NB4 (cell line): ENCODE data around the gene NXNL1.

Source experiments
- MYC ChIP-seq: IDR thresholded peaks from 2 replicates; pipeline ENCODE4 v1.6.1; 2011; ENCODE audit warnings: low read depth, low read length
- POLR2A ChIP-seq: IDR thresholded peaks from 2 replicates; pipeline ENCODE4 v1.6.1; 2011; ENCODE audit warnings: mild to moderate bottlenecking; ENCODE audit not compliant: insufficient read length; ENCODE audit errors: extremely low read depth
- TF ChIP-seq, protein P1 (sequence below): IDR thresholded peaks from one replicate; pipeline ENCODE4 v1.5.1; 2012; ENCODE audit warnings: low read depth, low read length
- TF ChIP-seq, protein P2 (sequence below): IDR thresholded peaks from 2 replicates; pipeline ENCODE4 v1.6.1; 2011; ENCODE audit warnings: low read depth, low read length

GRCh38 chr19:17447704-17448130 lies 13.0 kb downstream of the NXNL1 start:
- TF ChIP-seq, protein P1, sequence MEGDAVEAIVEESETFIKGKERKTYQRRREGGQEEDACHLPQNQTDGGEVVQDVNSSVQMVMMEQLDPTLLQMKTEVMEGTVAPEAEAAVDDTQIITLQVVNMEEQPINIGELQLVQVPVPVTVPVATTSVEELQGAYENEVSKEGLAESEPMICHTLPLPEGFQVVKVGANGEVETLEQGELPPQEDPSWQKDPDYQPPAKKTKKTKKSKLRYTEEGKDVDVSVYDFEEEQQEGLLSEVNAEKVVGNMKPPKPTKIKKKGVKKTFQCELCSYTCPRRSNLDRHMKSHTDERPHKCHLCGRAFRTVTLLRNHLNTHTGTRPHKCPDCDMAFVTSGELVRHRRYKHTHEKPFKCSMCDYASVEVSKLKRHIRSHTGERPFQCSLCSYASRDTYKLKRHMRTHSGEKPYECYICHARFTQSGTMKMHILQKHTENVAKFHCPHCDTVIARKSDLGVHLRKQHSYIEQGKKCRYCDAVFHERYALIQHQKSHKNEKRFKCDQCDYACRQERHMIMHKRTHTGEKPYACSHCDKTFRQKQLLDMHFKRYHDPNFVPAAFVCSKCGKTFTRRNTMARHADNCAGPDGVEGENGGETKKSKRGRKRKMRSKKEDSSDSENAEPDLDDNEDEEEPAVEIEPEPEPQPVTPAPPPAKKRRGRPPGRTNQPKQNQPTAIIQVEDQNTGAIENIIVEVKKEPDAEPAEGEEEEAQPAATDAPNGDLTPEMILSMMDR: no peak
- no peak for TF ChIP-seq POLR2A
- TF ChIP-seq, protein P2, sequence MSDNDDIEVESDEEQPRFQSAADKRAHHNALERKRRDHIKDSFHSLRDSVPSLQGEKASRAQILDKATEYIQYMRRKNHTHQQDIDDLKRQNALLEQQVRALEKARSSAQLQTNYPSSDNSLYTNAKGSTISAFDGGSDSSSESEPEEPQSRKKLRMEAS: no peak
- no peak for TF ChIP-seq MYC
